Measurements from ENCODE around the gene COL23A1.

The COL23A1 gene

GRCh38 chr5:178564397-178564796 is 25.8 kb downstream of the COL23A1 start:
- no peak for TF ChIP-seq HOXA7 (CRISPR knock-in tag; IDR thresholded peaks at IDR 0.05; ENCODE audit: borderline replicate concordance)
- Histone ChIP-seq H3K27ac (ENCODE audit: extremely low read depth, low read depth, low read length) (no peak overlapping the region), H3K9me3 (ENCODE audit: control insufficient read depth, insufficient read depth, low read depth, low read length) (no peaks in the 10 kb centered on the region), H3K4me1 (ENCODE audit: control insufficient read depth, insufficient read depth, low read length) (no peaks in the 10 kb centered on the region), H3K36me3 (ENCODE audit: control insufficient read depth in 2 of 2, insufficient read depth in 1 of 2, low read length in 2 of 2) (no peaks in the 10 kb centered on the region), H3K4me3 (ENCODE audit: low read depth, low read length) (no peak overlapping the region)
- ChIA-PET CTCF (interaction anchor here (0.5 kb wide), 1 partner anchor 40 kb away, joined by 3 read pairs; no protein-coding TSS in a partner anchor), POLR2A (no interaction called here)

GRCh38 chr5:178563621-178564020 is 26.6 kb downstream of the COL23A1 start:
- ChIA-PET POLR2A (no interaction called here), CTCF (no interaction called here)
- no peaks in the 10 kb centered on the region for H3K36me3 ChIP-seq (ENCODE audit: control insufficient read depth in 2 of 2, insufficient read depth in 1 of 2, low read length in 2 of 2)
- H3K4me1 ChIP-seq (ENCODE audit: control insufficient read depth, insufficient read depth, low read length): no peaks in the 10 kb centered on the region
- H3K27ac ChIP-seq (ENCODE audit: extremely low read depth, low read depth, low read length): no peak overlapping the region
- H3K4me3 ChIP-seq (ENCODE audit: low read depth, low read length): no peak overlapping the region
- H3K9me3 ChIP-seq (ENCODE audit: control insufficient read depth, insufficient read depth, low read depth, low read length): no peaks in the 10 kb centered on the region
- TF ChIP-seq ZBTB11 (tag by site-specific recombination; conservative IDR thresholded peaks at IDR 0.05; ENCODE audit: low read depth): no peak
- TF ChIP-seq ZNF292 (tag by site-specific recombination; IDR thresholded peaks at IDR 0.05; ENCODE audit: borderline replicate concordance, low read depth): no peak
- TF ChIP-seq ZNF140 (tag by site-specific recombination; IDR thresholded peaks at IDR 0.05): no peak
- no peak for TF ChIP-seq ZNF555 (tag by site-specific recombination; conservative IDR thresholded peaks at IDR 0.05)
- no peak for TF ChIP-seq SP3 (tag by site-specific recombination; IDR thresholded peaks at IDR 0.05)

GRCh38 chr5:178561746-178562264 is 28.4 kb downstream of the COL23A1 start:
- CTCF ChIA-PET: no interaction called here
- Histone ChIP-seq H3K4me1 (ENCODE audit: control insufficient read depth, insufficient read depth, low read length) (no peaks in the 10 kb centered on the region), H3K4me3 (ENCODE audit: low read depth, low read length) (no peak overlapping the region), H3K36me3 (ENCODE audit: control insufficient read depth in 2 of 2, insufficient read depth in 1 of 2, low read length in 2 of 2) (no peaks in the 10 kb centered on the region), H3K27ac (ENCODE audit: extremely low read depth, low read depth, low read length) (no peak overlapping the region), H3K9me3 (ENCODE audit: control insufficient read depth, insufficient read depth, low read depth, low read length) (no peaks in the 10 kb centered on the region)
- POLR2A ChIA-PET: no interaction called here
- TF ChIP-seq ZFP41 (tag by site-specific recombination; IDR thresholded peaks at IDR 0.05; ENCODE audit: borderline replicate concordance) (no peak), MZF1 (tag by site-specific recombination; IDR thresholded peaks at IDR 0.05; ENCODE audit: borderline replicate concordance) (no peak), ZNF692 (tag by site-specific recombination; IDR thresholded peaks at IDR 0.05) (no peak), SP2 (tag by site-specific recombination; IDR thresholded peaks at IDR 0.05) (no peak), TCF7L2 (IDR thresholded peaks at IDR 0.05; ENCODE audit: borderline replicate concordance, low read depth, low read length) (no peak), WT1 (tag by site-specific recombination; IDR thresholded peaks at IDR 0.05) (no peak), ZNF416 (tag by site-specific recombination; IDR thresholded peaks at IDR 0.05) (no peak), ZNF843 (tag by site-specific recombination; IDR thresholded peaks at IDR 0.05) (no peak), PRDM6 (tag by site-specific recombination; IDR thresholded peaks at IDR 0.05) (no peak), ZNF138 (tag by site-specific recombination; IDR thresholded peaks at IDR 0.05; ENCODE audit: borderline replicate concordance) (no peak)

All from HEK293 (cell line).